HG02759 (cell line): ENCODE measurements around the gene FAM241A.
"Not testable (repeated sequence)": the region's sequence is repeated elsewhere in the genome, so short reads cannot be mapped to it uniquely, and the experiment has no call there.

Experiments used
- ATAC-seq: cut with Tn5 transposase; IDR thresholded peaks from one replicate; pipeline ENCODE4 v1.9.1; 2021; ENCODE audit warnings: mild to moderate bottlenecking, moderate library complexity; ENCODE audit not compliant: unreplicated experiment

FAM241A gene

GRCh38 chr4:112136551-112136950 is 8.7 kb upstream of the FAM241A start:
- no peak for ATAC-seq

- ATAC-seq, result no peak
These were observed 6.7 kb upstream of the FAM241A start for GRCh38 chr4:112138538-112138937.

GRCh38 chr4:112140536-112140935 is 4.7 kb upstream of the FAM241A start:
- ATAC-seq, result no peak

- no peak for ATAC-seq
These were observed 3.7 kb upstream of the FAM241A start for GRCh38 chr4:112141366-112142138.

GRCh38 chr4:112142182-112142581 is 3.1 kb upstream of the FAM241A start:
- ATAC-seq, result no peak

- ATAC-seq, result no peak
These were observed 1.5 kb upstream of the FAM241A start for GRCh38 chr4:112143781-112144180.

GRCh38 chr4:112144546-112145325 is 518 bp upstream of the FAM241A start:
- ATAC-seq, result no peak

- peak; percentile 52 for ATAC-seq
These were observed 692 bp downstream of the FAM241A start for GRCh38 chr4:112145790-112146501.

- no peak for ATAC-seq
These were observed 1.2 kb downstream of the FAM241A start for GRCh38 chr4:112146502-112146813.

GRCh38 chr4:112147697-112148096 is 2.4 kb downstream of the FAM241A start:
- ATAC-seq, result no peak

- no peak for ATAC-seq
These were observed 5.7 kb downstream of the FAM241A start for GRCh38 chr4:112150920-112151319.

- no peak for ATAC-seq
These were observed 7.3 kb downstream of the FAM241A start for GRCh38 chr4:112152521-112152920.

GRCh38 chr4:112153211-112153791 is 8.0 kb downstream of the FAM241A start:
- no peak for ATAC-seq

- ATAC-seq, result no peak
These were observed 10.9 kb downstream of the FAM241A start for GRCh38 chr4:112156112-112156511.

GRCh38 chr4:112156553-112156952 is 11.3 kb downstream of the FAM241A start:
- no peak for ATAC-seq

GRCh38 chr4:112163706-112164105 is 18.5 kb downstream of the FAM241A start:
- not testable (repeated sequence) for ATAC-seq

GRCh38 chr4:112167794-112168193 is 22.5 kb downstream of the FAM241A start:
- no peak for ATAC-seq

GRCh38 chr4:112168719-112169500 is 23.7 kb downstream of the FAM241A start:
- no peak for ATAC-seq

- ATAC-seq, result no peak
These were observed 25.3 kb downstream of the FAM241A start for GRCh38 chr4:112170451-112170993.

- ATAC-seq, result not testable (repeated sequence)
These were observed 26.0 kb downstream of the FAM241A start for GRCh38 chr4:112171051-112171763.
